Measurements from ENCODE around the gene ZSWIM6.
"Not testable (repeated sequence)": the region's sequence is repeated elsewhere in the genome, so short reads cannot be mapped to it uniquely, and the experiment has no call there.

The ZSWIM6 gene

GRCh38 chr5:61412361-61412760 lies 80.3 kb downstream of the ZSWIM6 start:
- no peak for DNase-seq

GRCh38 chr5:61413205-61413604 lies 81.1 kb downstream of the ZSWIM6 start:
- not testable (repeated sequence) for DNase-seq

GRCh38 chr5:61414806-61415205 lies 82.7 kb downstream of the ZSWIM6 start:
- no peak for DNase-seq

GRCh38 chr5:61416010-61416409 lies 84.0 kb downstream of the ZSWIM6 start:
- DNase-seq: no peak

- DNase-seq: no peak
Observed at GRCh38 chr5:61416420-61416819, 84.4 kb downstream of the ZSWIM6 start.

- DNase-seq: no peak
Observed at GRCh38 chr5:61417340-61417739, 85.3 kb downstream of the ZSWIM6 start.

GRCh38 chr5:61417851-61418250 lies 85.8 kb downstream of the ZSWIM6 start:
- DNase-seq: no peak

GRCh38 chr5:61419106-61419505 lies 87.0 kb downstream of the ZSWIM6 start:
- DNase-seq: no peak

GRCh38 chr5:61420016-61420415 lies 88.0 kb downstream of the ZSWIM6 start:
- DNase-seq: no peak

- not testable (repeated sequence) for DNase-seq
Observed at GRCh38 chr5:61421262-61421661, 89.2 kb downstream of the ZSWIM6 start.

GRCh38 chr5:61423487-61424145 lies 91.6 kb downstream of the ZSWIM6 start:
- no peak for DNase-seq

GRCh38 chr5:61425918-61426317 lies 93.9 kb downstream of the ZSWIM6 start:
- DNase-seq: no peak

- no peak for DNase-seq
Observed at GRCh38 chr5:61429906-61430305, 97.8 kb downstream of the ZSWIM6 start.

- no peak for DNase-seq
Observed at GRCh38 chr5:61431923-61432620, 100.0 kb downstream of the ZSWIM6 start.

- no peak for DNase-seq
Observed at GRCh38 chr5:61435368-61435767, 103.3 kb downstream of the ZSWIM6 start.

- DNase-seq: no peak
Observed at GRCh38 chr5:61438298-61438970, 106.4 kb downstream of the ZSWIM6 start.

- DNase-seq: no peak
Observed at GRCh38 chr5:61440086-61440485, 108.0 kb downstream of the ZSWIM6 start.

GRCh38 chr5:61440596-61440995 lies 108.5 kb downstream of the ZSWIM6 start:
- no peak for DNase-seq

GRCh38 chr5:61441742-61442141 lies 109.7 kb downstream of the ZSWIM6 start:
- DNase-seq: no peak

- DNase-seq: no peak
Observed at GRCh38 chr5:61447780-61448495, 115.9 kb downstream of the ZSWIM6 start.

GRCh38 chr5:61449804-61450492 lies 117.9 kb downstream of the ZSWIM6 start:
- no peak for DNase-seq

GRCh38 chr5:61450493-61451279 lies 118.6 kb downstream of the ZSWIM6 start:
- DNase-seq: no peak
